Fibroblast of lung (primary cell): Measurements from ENCODE around the gene CTSE. TPM values are rescaled to one million over a fixed set of nuclear protein-coding genes. Genes with fewer than 3 reads are reported as not detected.

Experiments used
- DNase-seq, 2 donors: peaks; one replicate each; pipeline versions ENCODE4 v3.0.0 to v3.0.0-alpha.2; 2010; ENCODE audit warnings: low read depth in 2 of 2
- H2AFZ ChIP-seq: 2 replicates; pipeline ENCODE4 v1.5.1; 2012; ENCODE audit warnings: low read length, control low read depth, inconsistent platforms
- H3K27ac ChIP-seq: 2 replicates; pipeline ENCODE4 v1.5.1; 2011; ENCODE audit warnings: low read length, control low read depth; ENCODE audit not compliant: insufficient read depth
- H3K27me3 ChIP-seq: 2 replicates; pipeline ENCODE4 v1.5.1; 2011; ENCODE audit warnings: mild to moderate bottlenecking, low read length; ENCODE audit not compliant: control insufficient read depth, insufficient read depth
- H3K36me3 ChIP-seq: 2 replicates; pipeline ENCODE4 v1.5.1; 2011; ENCODE audit warnings: low read length; ENCODE audit not compliant: control insufficient read depth, insufficient read depth
- H3K4me1 ChIP-seq: 2 replicates; pipeline ENCODE4 v1.5.1; 2011; ENCODE audit warnings: low read length; ENCODE audit not compliant: control insufficient read depth, insufficient read depth; ENCODE audit errors: extremely low read depth
- H3K4me2 ChIP-seq: 2 replicates; pipeline ENCODE4 v1.5.1; 2011; ENCODE audit warnings: low read length, control low read depth; ENCODE audit not compliant: insufficient read depth; ENCODE audit errors: extremely low read depth
- H3K4me3 ChIP-seq, 4 experiments: fragments of 200-600 bp in 1 of 4; sonication (generic) in 1 of 4; replicated peaks in 1 of 4; 2 replicates each; pipeline ENCODE4 v1.5.1; 2011 to 2016; ENCODE audit warnings: low read length in 4 of 4, low read depth in 3 of 4, mild to moderate bottlenecking in 3 of 4, control low read depth in 2 of 4, inconsistent platforms in 1 of 4, mixed read lengths in 1 of 4; ENCODE audit not compliant: insufficient read depth in 1 of 4; ENCODE audit errors: control extremely low read depth in 1 of 4
- H3K79me2 ChIP-seq: 2 replicates; pipeline ENCODE4 v1.5.1; 2012; ENCODE audit warnings: mild to moderate bottlenecking, low read length, inconsistent platforms; ENCODE audit not compliant: control insufficient read depth, insufficient read depth
- H3K9ac ChIP-seq: 2 replicates; pipeline ENCODE4 v1.5.1; 2011; ENCODE audit warnings: mild to moderate bottlenecking, low read length, control low read depth; ENCODE audit not compliant: insufficient read depth
- H3K9me3 ChIP-seq: 2 replicates; pipeline ENCODE4 v1.5.1; 2012; ENCODE audit warnings: low read depth, low read length; ENCODE audit not compliant: control insufficient read depth, insufficient read depth
- H4K20me1 ChIP-seq: 2 replicates; pipeline ENCODE4 v1.5.1; 2011; ENCODE audit warnings: low read length; ENCODE audit not compliant: control insufficient read depth, insufficient read depth; ENCODE audit errors: extremely low read depth
- CTCF ChIP-seq, 2 donors: IDR thresholded peaks in 1 of 2; conservative IDR thresholded peaks in 1 of 2; 1 replicate in 1 of 2; 2 replicates in 1 of 2; pipeline ENCODE4 v1.5.1; 2011 to 2012; ENCODE audit warnings: low read length in 2 of 2, control low read depth in 1 of 2, inconsistent platforms in 1 of 2, low read depth in 1 of 2, mild to moderate bottlenecking in 1 of 2
- EZH2 ChIP-seq: IDR thresholded peaks from 2 replicates; pipeline ENCODE4 v1.5.1; 2012; ENCODE audit warnings: low read length, control low read depth, mild to moderate bottlenecking; ENCODE audit errors: missing control alignments
- polyA plus RNA-seq, 2 donors: library from polyadenylated mRNA; depleted of rRNA in 1 of 2; stranded (reverse) in 1 of 2; unstranded in 1 of 2; fragments of >200 nt; gene quantifications; 2 replicates each; pipeline ENCODE4 v1.2.1, GENCODE V29; 2011 to 2012; ENCODE audit warnings: missing spikeins in 1 of 2
- total RNA-seq: library from RNA; depleted of rRNA; stranded (reverse); fragments of >200 nt; gene quantifications from 2 replicates; pipeline ENCODE4 v1.2.1, GENCODE V29; 2014

CTSE gene
- total and polyA plus RNA-seq, 2 donors (not counting 1 experiment from before 2014, with no cell fraction given): not detected

- no peak for DNase-seq
- H3K27ac ChIP-seq: no peak overlapping the region
- no peaks in the 10 kb centered on the region for H3K36me3 ChIP-seq
- H3K79me2 ChIP-seq: no peaks in the 10 kb centered on the region
- no peak overlapping the region for H3K9ac ChIP-seq
- H4K20me1 ChIP-seq: no peaks in the 10 kb centered on the region
- TF ChIP-seq CTCF (conservative IDR thresholded peaks at IDR 0.05 in 1 of 2, IDR thresholded peaks at IDR 0.05 in 1 of 2; ENCODE audit: low read depth in 1 of 2, low read length in 2 of 2): no peak
- no peak for TF ChIP-seq EZH2
- no peak overlapping the region for H3K4me2 ChIP-seq
- no peaks in the 10 kb centered on the region for H3K4me1 ChIP-seq
- H3K27me3 ChIP-seq: no peaks in the 10 kb centered on the region
- no peaks in the 10 kb centered on the region for H3K9me3 ChIP-seq
- no peak overlapping the region for H3K4me3 ChIP-seq
- no peak overlapping the region for H2AFZ ChIP-seq
Observed at GRCh38 chr1:205980237-205980870, 43.3 kb downstream of the CTSE start.

- H3K27ac ChIP-seq: no peak overlapping the region
- TF ChIP-seq EZH2 (no peak), CTCF (conservative IDR thresholded peaks at IDR 0.05 in 1 of 2, IDR thresholded peaks at IDR 0.05 in 1 of 2; ENCODE audit: low read depth in 1 of 2, low read length in 2 of 2) (no peak)
- no peaks in the 10 kb centered on the region for H3K79me2 ChIP-seq
- H3K9ac ChIP-seq: no peak overlapping the region
- no peak overlapping the region for H2AFZ ChIP-seq
- H3K4me2 ChIP-seq: no peak overlapping the region
- no peaks in the 10 kb centered on the region for H3K4me1 ChIP-seq
- H3K27me3 ChIP-seq: no peaks in the 10 kb centered on the region
- H3K4me3 ChIP-seq: no peak overlapping the region
- DNase-seq: no peak
- no peaks in the 10 kb centered on the region for H4K20me1 ChIP-seq
- H3K36me3 ChIP-seq: no peaks in the 10 kb centered on the region
- no peaks in the 10 kb centered on the region for H3K9me3 ChIP-seq
Observed at GRCh38 chr1:205979301-205979700, 44.4 kb downstream of the CTSE start.

- no peaks in the 10 kb centered on the region for H3K79me2 ChIP-seq
- no peak overlapping the region for H3K27ac ChIP-seq
- no peaks in the 10 kb centered on the region for H3K36me3 ChIP-seq
- TF ChIP-seq EZH2: no peak
- no peak for TF ChIP-seq CTCF (conservative IDR thresholded peaks at IDR 0.05 in 1 of 2, IDR thresholded peaks at IDR 0.05 in 1 of 2; ENCODE audit: low read depth in 1 of 2, low read length in 2 of 2)
- H3K27me3 ChIP-seq: no peaks in the 10 kb centered on the region
- no peaks in the 10 kb centered on the region for H4K20me1 ChIP-seq
- H3K9ac ChIP-seq: no peak overlapping the region
- H3K4me1 ChIP-seq: no peaks in the 10 kb centered on the region
- H3K4me2 ChIP-seq: no peak overlapping the region
- DNase-seq: no peak
- H3K9me3 ChIP-seq: no peaks in the 10 kb centered on the region
- no peak overlapping the region for H3K4me3 ChIP-seq
- H2AFZ ChIP-seq: no peak overlapping the region
Observed at GRCh38 chr1:205978676-205979075, 45.0 kb downstream of the CTSE start.
